ENCODE results near the gene WSB1. TPM values are rescaled to one million over a fixed set of nuclear protein-coding genes. Genes with fewer than 3 reads are reported as not detected.

Gene WSB1
- total and polyA plus RNA-seq, 4 donors: 26.6 to 86.2 (median 45.8) TPM

GRCh38 chr17:27244491-27245223 is 49.3 kb upstream of the WSB1 start (continued):
- no peak for TF ChIP-seq CTCF (IDR thresholded peaks at IDR 0.05; ENCODE audit: low read depth, low read length, missing input control)
- TF ChIP-seq ATF3 (IDR thresholded peaks at IDR 0.05): peak; percentile 55
- peak; percentile 92 for TF ChIP-seq MAX (IDR thresholded peaks at IDR 0.05)
- peak; percentile 79 for TF ChIP-seq NR2F2 (IDR thresholded peaks at IDR 0.05)
- no peak for TF ChIP-seq HNF4G (IDR thresholded peaks at IDR 0.05)
- peak in 1 of 2 donors; percentile 61 for TF ChIP-seq GABPA (IDR thresholded peaks at IDR 0.05 in 1 of 2, conservative IDR thresholded peaks at IDR 0.05 in 1 of 2)
- no peak for TF ChIP-seq RAD21 (IDR thresholded peaks at IDR 0.05)

- H3K36me3 ChIP-seq (ENCODE audit: control insufficient read depth in 4 of 4, insufficient read depth in 3 of 4, low read depth in 1 of 4, low read length in 3 of 4): no peaks in the 10 kb centered on the region
- peaks cover 12 to 37% (median 29%) of the 10 kb centered on the region in 4 donors for H3K4me1 ChIP-seq (ENCODE audit: control insufficient read depth in 4 of 4, insufficient read depth in 4 of 4, low read length in 3 of 4)
- TF ChIP-seq ATF3 (IDR thresholded peaks at IDR 0.05) (no peak), JUND (IDR thresholded peaks at IDR 0.05) (peak; percentile 11 to 42), FOXA2 (IDR thresholded peaks at IDR 0.05) (no peak), CTCF (IDR thresholded peaks at IDR 0.05; ENCODE audit: low read depth, low read length, missing input control) (peak; percentile 49), SP1 (IDR thresholded peaks at IDR 0.05) (peak; percentile 37), RAD21 (IDR thresholded peaks at IDR 0.05) (peak; percentile 81 to 85), RXRA (IDR thresholded peaks at IDR 0.05) (peak in 1 of 2 donors; percentile 8), HNF4G (IDR thresholded peaks at IDR 0.05) (no peak), MAX (IDR thresholded peaks at IDR 0.05) (peak; percentile 51), YY1 (IDR thresholded peaks at IDR 0.05) (peak; percentile 72), EGR1 (IDR thresholded peaks at IDR 0.05; ENCODE audit: low read depth in 2 of 2) (peak; percentile 3 to 7), ZBTB33 (IDR thresholded peaks at IDR 0.05) (peak; percentile 36), HNF4A (conservative IDR thresholded peaks at IDR 0.05) (no peak), GABPA (IDR thresholded peaks at IDR 0.05 in 1 of 2, conservative IDR thresholded peaks at IDR 0.05 in 1 of 2) (no peak), NR2F2 (IDR thresholded peaks at IDR 0.05) (peak; percentile 51)
- peak overlapping the region in 1 of 3 donors; percentile 5 for H3K4me3 ChIP-seq (ENCODE audit: low read depth in 1 of 3, low read length in 3 of 3)
- H3K9me3 ChIP-seq (ENCODE audit: control insufficient read depth in 4 of 4, low read length in 3 of 4): no peaks in the 10 kb centered on the region
- WGBS: 9% methylated on average over 7 of the region's 7 CpGs
- DNase-seq (ENCODE audit: low spot score): peak; percentile 61
- H3K27ac ChIP-seq (ENCODE audit: low read depth in 1 of 2, low read length in 2 of 2): peak overlapping the region; percentile 91 to 92
- H3K9ac ChIP-seq (ENCODE audit: low read depth in 1 of 2, low read length in 2 of 2): peak overlapping the region; percentile 39 to 51
- H3K27me3 ChIP-seq (ENCODE audit: control insufficient read depth in 4 of 4, insufficient read depth in 4 of 4, low read length in 3 of 4): no peaks in the 10 kb centered on the region
Observed at GRCh38 chr17:27245230-27245696, 48.7 kb upstream of the WSB1 start.

Measured in liver (tissue), 9 donors.